B cell (primary cell): ENCODE results near the gene NBEA. TPM values are rescaled to one million over a fixed set of nuclear protein-coding genes. Genes with fewer than 3 reads are reported as not detected.

Source experiments
- ATAC-seq: fragments of 200-7000 bp; cut with Tn5 transposase; one replicate; pipeline ENCODE4 v1.10.0; 2021; ENCODE audit warnings: low read depth, mild to moderate bottlenecking, moderate number of reproducible peaks, moderate library complexity
- CTCF ChIA-PET: fragments of 350-600 bp; sonication (Branson Sonifier 250); formaldehyde crosslinking; loops from one replicate; lab custom pipeline; 2021; ENCODE audit warnings: antibody characterized with exemption, inconsistent platforms; lab: Charles Lee
- POLR2A ChIA-PET: fragments of 350-600 bp; sonication (Branson Sonifier 250); formaldehyde crosslinking; loops from one replicate; lab custom pipeline; 2021; ENCODE audit warnings: antibody characterized with exemption; lab: Charles Lee
- DNase-seq: peaks from one replicate; pipeline ENCODE4 v3.0.0; 2013
- H2AFZ ChIP-seq: 2 replicates; pipeline ENCODE4 v1.6.1; 2012; ENCODE audit warnings: mild to moderate bottlenecking, low read depth, low read length; ENCODE audit not compliant: insufficient read depth, poor library complexity, severe bottlenecking
- H3K27ac ChIP-seq, 2 donors: 1 replicate in 1 of 2; 2 replicates in 1 of 2; pipeline ENCODE4 v1.5.1; 2012 to 2013; ENCODE audit warnings: low read length in 2 of 2, mild to moderate bottlenecking in 2 of 2, moderate library complexity in 1 of 2
- H3K27me3 ChIP-seq, 4 experiments: fragments of 200-600 bp in 1 of 4; sonication (generic) in 1 of 4; replicated peaks in 1 of 4; 1 replicate in 2 of 4; 2 replicates in 2 of 4; pipeline versions ENCODE4 v1.6.1 to v1.7.0; 2013 to 2016; ENCODE audit warnings: low read length in 3 of 4, mild to moderate bottlenecking in 2 of 4, mixed read lengths in 1 of 4, moderate library complexity in 1 of 4; ENCODE audit not compliant: insufficient read depth in 4 of 4, control insufficient read depth in 3 of 4; ENCODE audit errors: control extremely low read depth in 1 of 4
- H3K36me3 ChIP-seq, 2 experiments: replicated peaks in 1 of 2; 1 replicate in 1 of 2; 2 replicates in 1 of 2; pipeline versions ENCODE4 v1.6.1 to v1.7.1; 2013; ENCODE audit warnings: low read length in 1 of 2; ENCODE audit not compliant: insufficient read depth in 2 of 2, control insufficient read depth in 1 of 2; ENCODE audit errors: control extremely low read depth in 1 of 2, extremely low read depth in 1 of 2
- H3K4me1 ChIP-seq, 2 donors: fragments of 200-600 bp in 1 of 2; sonication (generic) in 1 of 2; 1 replicate in 1 of 2; 2 replicates in 1 of 2; pipeline versions ENCODE4 v1.5.1 to v1.6.1; 2013 to 2017; ENCODE audit warnings: low read length in 2 of 2; ENCODE audit not compliant: control insufficient read depth in 2 of 2, insufficient read depth in 2 of 2
- H3K4me2 ChIP-seq: replicated peaks from 2 replicates; pipeline ENCODE3; 2012; ENCODE audit warnings: mild to moderate bottlenecking, low read depth, low read length; ENCODE audit not compliant: poor library complexity, severe bottlenecking
- H3K4me3 ChIP-seq, 5 experiments: fragments of 200-600 bp in 1 of 5; sonication (generic) in 1 of 5; 1 replicate in 3 of 5; 2 replicates in 2 of 5; pipeline versions ENCODE4 v1.5.1 to v1.7.0; 2011 to 2016; ENCODE audit warnings: low read length in 4 of 5, mild to moderate bottlenecking in 4 of 5, low read depth in 2 of 5, control low read depth in 1 of 5, moderate library complexity in 1 of 5; ENCODE audit not compliant: insufficient read depth in 1 of 5; ENCODE audit errors: control extremely low read depth in 1 of 5, extremely low read depth in 1 of 5
- H3K79me2 ChIP-seq: fragments of 200-600 bp; sonication (generic); one replicate; pipeline ENCODE4 v1.6.0; 2016; ENCODE audit warnings: low read length; ENCODE audit not compliant: control insufficient read depth, insufficient read depth
- H3K9ac ChIP-seq: fragments of 200-600 bp; sonication (generic); 2 replicates; pipeline ENCODE4 v1.6.1; 2017; ENCODE audit warnings: mild to moderate bottlenecking, low read length, moderate library complexity
- H3K9me3 ChIP-seq, 3 donors: one replicate each; pipeline versions ENCODE4 v1.6.1 to v1.7.1; 2013; ENCODE audit warnings: low read length in 2 of 3; ENCODE audit not compliant: control insufficient read depth in 2 of 3, insufficient read depth in 1 of 3; ENCODE audit errors: control extremely low read depth in 1 of 3
- H4K20me1 ChIP-seq: 2 replicates; pipeline ENCODE4 v1.6.0; 2012; ENCODE audit warnings: mild to moderate bottlenecking, low read length; ENCODE audit not compliant: insufficient read depth, control insufficient read depth, poor library complexity, severe bottlenecking
- H3K27ac Mint-ChIP-seq: one replicate; pipeline ENCODE4 v1.8.0; 2021; ENCODE audit warnings: mixed read lengths
- H3K27me3 Mint-ChIP-seq: one replicate; pipeline ENCODE4 v1.8.0; 2021; ENCODE audit warnings: mixed read lengths
- H3K4me1 Mint-ChIP-seq: one replicate; pipeline ENCODE4 v1.8.0; 2021; ENCODE audit warnings: mixed read lengths
- H3K4me3 Mint-ChIP-seq: one replicate; pipeline ENCODE4 v1.8.0; 2021; ENCODE audit warnings: mixed read lengths
- H3K9me3 Mint-ChIP-seq: one replicate; pipeline ENCODE4 v1.8.0; 2022; ENCODE audit warnings: mixed read lengths; ENCODE audit not compliant: insufficient read depth
- EZH2 ChIP-seq: IDR thresholded peaks from 2 replicates; pipeline ENCODE4 v1.6.1; 2012; ENCODE audit warnings: borderline replicate concordance, low read depth, mild to moderate bottlenecking, moderate library complexity, low read length; ENCODE audit not compliant: insufficient read depth, poor library complexity, severe bottlenecking
- WGBS: methylation state at CpG from one replicate; pipeline ENCODE4 v1.1.5; 2013; ENCODE audit warnings: missing lambda C conversion rate; ENCODE audit not compliant: insufficient coverage; 5-methylcytosine and 5-hydroxymethylcytosine counted together
- intact Hi-C: fragments of 100-400 bp; cut with micrococcal nuclease; formaldehyde crosslinking; loops from one replicate; pipeline ENCODE4 v1.10.0; 2022
- polyA plus RNA-seq: library from polyadenylated mRNA; depleted of rRNA; stranded (reverse); fragments of >200 nt; gene quantifications from 2 replicates; pipeline ENCODE4 v1.2.3, GENCODE V29; 2012
- total RNA-seq, 2 donors: library from RNA; stranded (reverse); fragments of 120-200 nt in 1 of 2; gene quantifications; 1 replicate in 1 of 2; 2 replicates in 1 of 2; pipeline versions ENCODE4 v1.2.3 to v1.2.4, GENCODE V29; 2013 to 2022
- TF ChIP-seq, protein P1 (sequence below): fragments of 200-600 bp; IDR thresholded peaks from one replicate; pipeline ENCODE4 v1.8.0; 2022; ENCODE audit warnings: antibody characterized with exemption, mild to moderate bottlenecking

Gene NBEA
- total and polyA plus RNA-seq, 2 donors (not counting 1 experiment from before 2014, with no cell fraction given), result 1.5 to 10.7 TPM

DNA sequence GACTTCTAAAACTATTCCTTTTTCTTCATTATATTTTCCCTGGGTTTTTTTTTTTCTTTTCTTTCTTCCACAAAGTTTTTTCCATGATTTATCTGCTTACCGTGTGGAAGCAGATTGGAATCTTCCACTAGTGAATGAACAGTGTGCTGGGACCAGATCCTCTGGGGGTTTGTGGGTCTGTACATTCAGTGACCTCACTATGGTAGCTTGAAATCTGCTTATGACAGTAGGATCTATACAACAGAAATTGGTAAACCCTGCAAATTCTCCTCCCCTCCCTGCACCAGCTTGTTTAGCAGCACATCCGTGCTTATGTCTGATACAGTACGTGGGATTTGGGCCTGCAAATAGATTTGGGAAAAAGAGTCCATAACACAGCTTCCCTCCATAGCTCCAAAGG, 560.4 kb downstream of the NBEA start:
- H3K27ac Mint-ChIP-seq, result no peak overlapping the region
- Histone ChIP-seq H3K9ac (no peak overlapping the region), H4K20me1 (no peaks in the 10 kb centered on the region), H3K4me1 (no peaks in the 10 kb centered on the region), H2AFZ (no peak overlapping the region), H3K9me3 (no peaks in the 10 kb centered on the region), H3K4me3 (no peak overlapping the region), H3K27ac (no peak overlapping the region), H3K4me2 (no peak overlapping the region), H3K79me2 (no peaks in the 10 kb centered on the region), H3K27me3 (no peaks in the 10 kb centered on the region), H3K36me3 (no peaks in the 10 kb centered on the region)
- POLR2A ChIA-PET, result no interaction called here
- no peak for DNase-seq
- intact Hi-C loops, result no loop called here
- no peaks in the 10 kb centered on the region for H3K4me1 Mint-ChIP-seq
- no peak for TF ChIP-seq EZH2
- TF ChIP-seq, protein P1, sequence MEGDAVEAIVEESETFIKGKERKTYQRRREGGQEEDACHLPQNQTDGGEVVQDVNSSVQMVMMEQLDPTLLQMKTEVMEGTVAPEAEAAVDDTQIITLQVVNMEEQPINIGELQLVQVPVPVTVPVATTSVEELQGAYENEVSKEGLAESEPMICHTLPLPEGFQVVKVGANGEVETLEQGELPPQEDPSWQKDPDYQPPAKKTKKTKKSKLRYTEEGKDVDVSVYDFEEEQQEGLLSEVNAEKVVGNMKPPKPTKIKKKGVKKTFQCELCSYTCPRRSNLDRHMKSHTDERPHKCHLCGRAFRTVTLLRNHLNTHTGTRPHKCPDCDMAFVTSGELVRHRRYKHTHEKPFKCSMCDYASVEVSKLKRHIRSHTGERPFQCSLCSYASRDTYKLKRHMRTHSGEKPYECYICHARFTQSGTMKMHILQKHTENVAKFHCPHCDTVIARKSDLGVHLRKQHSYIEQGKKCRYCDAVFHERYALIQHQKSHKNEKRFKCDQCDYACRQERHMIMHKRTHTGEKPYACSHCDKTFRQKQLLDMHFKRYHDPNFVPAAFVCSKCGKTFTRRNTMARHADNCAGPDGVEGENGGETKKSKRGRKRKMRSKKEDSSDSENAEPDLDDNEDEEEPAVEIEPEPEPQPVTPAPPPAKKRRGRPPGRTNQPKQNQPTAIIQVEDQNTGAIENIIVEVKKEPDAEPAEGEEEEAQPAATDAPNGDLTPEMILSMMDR, result no peak
- no peaks in the 10 kb centered on the region for H3K9me3 Mint-ChIP-seq
- no CpG with 5 or more reads among the region's 3 CpGs for WGBS
- CTCF ChIA-PET, result no interaction called here
- ATAC-seq, result no peak
- no peak overlapping the region for H3K4me3 Mint-ChIP-seq
- no peaks in the 10 kb centered on the region for H3K27me3 Mint-ChIP-seq

DNA sequence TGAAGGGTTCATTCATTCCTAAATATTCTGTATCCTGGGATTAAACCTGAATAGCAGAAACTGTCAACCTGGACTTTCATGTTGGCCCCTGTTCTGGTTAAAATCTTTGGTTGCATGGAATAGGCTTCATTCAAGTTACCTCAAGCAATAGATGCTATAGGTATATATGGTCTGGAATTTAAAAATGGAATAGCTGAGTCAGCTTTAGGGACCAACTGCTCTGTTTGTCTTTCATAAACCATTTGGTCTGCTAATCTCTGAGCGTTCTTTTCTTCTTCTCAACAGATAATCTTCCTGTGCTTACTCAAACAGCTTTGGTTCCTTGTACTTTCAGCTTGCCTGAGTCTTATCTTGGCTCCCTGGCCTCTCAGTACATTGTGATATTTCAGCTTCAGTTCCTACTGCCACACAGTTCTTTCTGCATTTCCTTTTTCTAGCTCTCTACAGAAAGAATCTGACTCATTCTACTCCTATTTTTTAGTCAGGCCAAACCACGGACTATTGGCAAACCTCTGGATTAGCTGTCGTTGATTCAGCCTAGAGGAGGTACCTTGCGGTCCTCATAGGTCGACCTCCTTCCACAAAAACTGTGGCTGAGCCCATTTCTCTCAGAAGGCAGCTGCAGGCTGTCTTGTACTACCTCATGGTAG, 570.3 kb downstream of the NBEA start:
- TF ChIP-seq, protein P1, result no peak
- no peak for TF ChIP-seq EZH2
- Histone ChIP-seq H3K36me3 (no peaks in the 10 kb centered on the region), H3K9me3 (no peaks in the 10 kb centered on the region), H3K27me3 (no peaks in the 10 kb centered on the region), H3K27ac (no peak overlapping the region), H3K4me1 (no peaks in the 10 kb centered on the region), H3K79me2 (no peaks in the 10 kb centered on the region), H3K4me3 (no peak overlapping the region), H3K9ac (no peak overlapping the region), H4K20me1 (no peaks in the 10 kb centered on the region), H2AFZ (no peak overlapping the region), H3K4me2 (no peak overlapping the region)
- H3K4me1 Mint-ChIP-seq, result no peaks in the 10 kb centered on the region
- no peak for ATAC-seq
- ChIA-PET CTCF (no interaction called here), POLR2A (no interaction called here)
- intact Hi-C loops, result no loop called here
- no peaks in the 10 kb centered on the region for H3K27me3 Mint-ChIP-seq
- no peaks in the 10 kb centered on the region for H3K9me3 Mint-ChIP-seq
- 23% methylated on average over 2 of the region's 5 CpGs for WGBS
- DNase-seq, result no peak
- H3K27ac Mint-ChIP-seq, result no peak overlapping the region
- H3K4me3 Mint-ChIP-seq, result no peak overlapping the region
